HCT116 (cell line): Measurements from ENCODE around the gene MATR3. TPM values are rescaled to one million over a fixed set of nuclear protein-coding genes. Genes with fewer than 3 reads are reported as not detected.
A peak's percentile ranks its signal among the peaks of the same experiment; 100 is the strongest.

Experiments used
- ATAC-seq: fragments of 200-7000 bp; cut with Tn5 transposase; 2 replicates; pipeline ENCODE4 v1.9.1; 2020; ENCODE audit warnings: mild to moderate bottlenecking, moderate library complexity
- BruUV-seq: library from RNA; stranded (reverse); fragments of 400-500 nt; replicated peaks from 2 replicates; lab custom pipeline; 2021; lab: Mats Ljungman, UMichigan
- CTCF ChIA-PET: fragments of 300-600 bp; sonication (Branson Sonifier 250); formaldehyde crosslinking; loops from one replicate; lab custom pipeline; 2021; ENCODE audit warnings: antibody characterized with exemption; lab: Charles Lee
- POLR2A ChIA-PET: fragments of 300-600, 350-600 bp; sonication (Branson Sonifier 250); formaldehyde crosslinking; loops from one replicate; lab custom pipeline; 2021; ENCODE audit warnings: antibody characterized with exemption; lab: Charles Lee
- RAD21 ChIA-PET, 2 experiments: fragments of 300-600 bp; sonication (Branson Sonifier 250); formaldehyde crosslinking; loops; one replicate each; lab custom pipeline; 2023; ENCODE audit warnings: low total read pairs in 2 of 2; ENCODE audit not compliant: uncharacterized antibody in 2 of 2, unreplicated experiment in 2 of 2, low non-redundant PET in 1 of 2; lab: Charles Lee
- DNase-seq: peaks from one replicate; pipeline ENCODE4 v3.0.0-alpha.2; 2010; ENCODE audit warnings: low read depth, low spot score
- H2AFZ ChIP-seq: fragments of 200-600 bp; shearing (Covaris generic), sonication (generic); 2 replicates; pipeline ENCODE4 v1.6.1; 2017; ENCODE audit warnings: low read depth, mixed run types, mixed read lengths, antibody characterized with exemption, low read length; ENCODE audit not compliant: poor library complexity, severe bottlenecking
- H3K27ac ChIP-seq: 2 replicates; pipeline ENCODE4 v1.5.1; 2012; ENCODE audit warnings: low read depth, low read length
- H3K27me3 ChIP-seq: fragments of 200-600 bp; sonication (generic); 2 replicates; pipeline ENCODE4 v1.6.1; 2016; ENCODE audit warnings: mixed run types, low read length, mixed read lengths; ENCODE audit not compliant: insufficient read depth
- H3K36me3 ChIP-seq, 2 experiments: fragments of 200-500 bp in 1 of 2; fragments of 200-600 bp in 1 of 2; sonication (Bioruptor generic) in 1 of 2; sonication (generic) in 1 of 2; 2 replicates each; pipeline versions ENCODE4 v1.5.1 to v1.6.1; 2014 to 2016; ENCODE audit warnings: low read length in 2 of 2, inconsistent platforms in 1 of 2, mixed read lengths in 1 of 2, mixed run types in 1 of 2; ENCODE audit not compliant: insufficient read depth in 2 of 2, control insufficient read depth in 1 of 2
- H3K4me1 ChIP-seq, 2 experiments: fragments of 200-600 bp in 1 of 2; sonication (generic) in 1 of 2; 2 replicates each; pipeline versions ENCODE4 v1.5.1 to v1.6.1; 2012 to 2017; ENCODE audit warnings: low read length in 2 of 2, inconsistent platforms in 1 of 2, mild to moderate bottlenecking in 1 of 2, mixed read lengths in 1 of 2, mixed run types in 1 of 2, moderate library complexity in 1 of 2; ENCODE audit not compliant: insufficient read depth in 2 of 2, control insufficient read depth in 1 of 2
- H3K4me2 ChIP-seq: fragments of 200-600 bp; sonication (generic); 2 replicates; pipeline ENCODE4 v1.6.1; 2017; ENCODE audit warnings: mixed run types, low read length, mixed read lengths
- H3K4me3 ChIP-seq, 2 experiments: fragments of 200-600 bp in 1 of 2; sonication (generic) in 1 of 2; replicated peaks in 1 of 2; 2 replicates each; pipeline ENCODE4 v1.5.1; 2011 to 2016; ENCODE audit warnings: low read length in 2 of 2, control low read depth in 1 of 2, low read depth in 1 of 2, mild to moderate bottlenecking in 1 of 2, mixed read lengths in 1 of 2, mixed run types in 1 of 2
- H3K79me2 ChIP-seq: fragments of 200-600 bp; sonication (generic); 2 replicates; pipeline ENCODE4 v1.6.1; 2017; ENCODE audit warnings: mild to moderate bottlenecking, mixed run types, low read length, moderate library complexity, mixed read lengths; ENCODE audit not compliant: insufficient read depth
- H3K9ac ChIP-seq: fragments of 200-600 bp; sonication (generic); 2 replicates; pipeline ENCODE4 v1.6.1; 2016; ENCODE audit warnings: low read length, mixed read lengths
- H3K9me2 ChIP-seq: fragments of 200-600 bp; sonication (generic), shearing (Covaris generic); 2 replicates; pipeline ENCODE4 v1.6.1; 2017; ENCODE audit warnings: mixed run types, mild to moderate bottlenecking, moderate library complexity; ENCODE audit not compliant: insufficient read depth
- H3K9me3 ChIP-seq, 2 experiments: fragments of 200-500 bp in 1 of 2; fragments of 200-600 bp in 1 of 2; sonication (Bioruptor generic) in 1 of 2; sonication (generic) in 1 of 2; 2 replicates each; pipeline ENCODE4 v1.6.1; 2014 to 2017; ENCODE audit warnings: low read length in 2 of 2, mixed read lengths in 2 of 2, inconsistent platforms in 1 of 2, low read depth in 1 of 2, mild to moderate bottlenecking in 1 of 2, mixed run types in 1 of 2, moderate library complexity in 1 of 2; ENCODE audit not compliant: control insufficient read depth in 1 of 2, insufficient read depth in 1 of 2
- H4K20me1 ChIP-seq: fragments of 200-600 bp; sonication (generic), shearing (Covaris generic); 2 replicates; pipeline ENCODE4 v1.6.1; 2017; ENCODE audit warnings: mixed run types, mild to moderate bottlenecking, moderate library complexity; ENCODE audit not compliant: insufficient read depth
- ELF1 ChIP-seq: IDR thresholded peaks from 2 replicates; pipeline ENCODE4 v1.6.1; 2012; ENCODE audit warnings: low read depth, borderline replicate concordance
- EZH2 ChIP-seq: fragments of 200-600 bp; sonication (generic); IDR thresholded peaks from 2 replicates; pipeline ENCODE4 v1.6.1; 2017; ENCODE audit warnings: antibody characterized with exemption, mixed run types
- POLR2AphosphoS5 ChIP-seq: IDR thresholded peaks from 2 replicates; pipeline ENCODE4 v1.6.1; 2011; ENCODE audit warnings: mild to moderate bottlenecking, low read depth, low read length, moderate library complexity
- RAD21 ChIP-seq: IDR thresholded peaks from 2 replicates; pipeline ENCODE4 v1.6.1; 2012; ENCODE audit warnings: low read depth, mild to moderate bottlenecking
- SIN3A ChIP-seq: IDR thresholded peaks from 2 replicates; pipeline ENCODE4 v1.6.1; 2012; ENCODE audit warnings: low read depth
- SP1 ChIP-seq: IDR thresholded peaks from 2 replicates; pipeline ENCODE4 v1.6.1; 2012; ENCODE audit warnings: low read depth
- SRF ChIP-seq: IDR thresholded peaks from 2 replicates; pipeline ENCODE4 v1.6.1; 2012; ENCODE audit warnings: low read depth
- TCF7L2 ChIP-seq: IDR thresholded peaks from 2 replicates; pipeline ENCODE4 v1.7.0; 2011; ENCODE audit warnings: borderline replicate concordance, inconsistent platforms; ENCODE audit not compliant: insufficient read depth, insufficient read length; ENCODE audit errors: extremely low read depth
- ZNF274 ChIP-seq: fragments of 200-500 bp; sonication (Bioruptor generic); IDR thresholded peaks from 2 replicates; pipeline ENCODE4 v1.6.1; 2014; ENCODE audit warnings: mild to moderate bottlenecking, low read depth, low read length, inconsistent platforms
- intact Hi-C: fragments of 100-400 bp; cut with micrococcal nuclease; formaldehyde crosslinking; loops from 2 replicates; pipeline ENCODE4 v1.10.0; 2022
- total RNA-seq: library from RNA; stranded (reverse); gene quantifications from one replicate; pipeline ENCODE4 v1.2.1, GENCODE V29; 2021; ENCODE audit not compliant: unreplicated experiment
- TF ChIP-seq, protein P1 (sequence below): IDR thresholded peaks from 2 replicates; pipeline ENCODE4 v1.6.1; 2011; ENCODE audit warnings: mild to moderate bottlenecking, low read length, moderate library complexity; ENCODE audit not compliant: insufficient replicate concordance; ENCODE audit errors: extremely low read depth
- TF ChIP-seq, protein P2 (sequence below), 3 experiments: fragments of 200-600 bp in 1 of 3; sonication (generic) in 1 of 3; IDR thresholded peaks in 2 of 3; conservative IDR thresholded peaks in 1 of 3; 2 replicates each; pipeline ENCODE4 v1.5.1; 2012 to 2017; ENCODE audit warnings: low read depth in 2 of 3, low read length in 2 of 3, antibody characterized with exemption in 1 of 3, borderline replicate concordance in 1 of 3, control low read depth in 1 of 3, mild to moderate bottlenecking in 1 of 3, mixed read lengths in 1 of 3, mixed run types in 1 of 3, moderate library complexity in 1 of 3; ENCODE audit not compliant: insufficient read depth in 1 of 3

MATR3 gene
- total RNA-seq, 1 experiment from 2014 or later: 123 TPM

DNA sequence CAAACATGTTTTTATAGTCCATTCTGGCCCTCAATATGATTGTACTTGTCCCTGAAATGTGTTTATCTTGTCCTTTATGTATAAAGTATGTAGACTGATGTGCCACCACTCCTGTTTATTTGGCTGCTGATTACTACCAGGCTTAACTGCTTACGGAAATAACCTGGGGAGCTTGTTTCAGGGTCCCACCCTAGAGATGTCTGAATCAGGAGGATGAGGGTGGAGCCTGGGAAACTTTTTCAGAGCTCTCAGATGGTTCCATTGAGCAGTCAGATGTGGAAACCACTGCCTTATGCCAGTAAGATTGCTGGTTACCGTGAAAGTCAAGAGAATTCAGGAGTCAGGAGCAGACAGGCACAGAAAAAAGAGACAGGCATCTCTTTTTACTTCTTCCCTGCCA is 70.4 kb downstream of the MATR3 start (continued):
- TF ChIP-seq SRF: no peak
- no peak for TF ChIP-seq SP1
- TF ChIP-seq RAD21: no peak
- no peak for TF ChIP-seq ELF1
- no peak for TF ChIP-seq EZH2
- TF ChIP-seq, protein P1, sequence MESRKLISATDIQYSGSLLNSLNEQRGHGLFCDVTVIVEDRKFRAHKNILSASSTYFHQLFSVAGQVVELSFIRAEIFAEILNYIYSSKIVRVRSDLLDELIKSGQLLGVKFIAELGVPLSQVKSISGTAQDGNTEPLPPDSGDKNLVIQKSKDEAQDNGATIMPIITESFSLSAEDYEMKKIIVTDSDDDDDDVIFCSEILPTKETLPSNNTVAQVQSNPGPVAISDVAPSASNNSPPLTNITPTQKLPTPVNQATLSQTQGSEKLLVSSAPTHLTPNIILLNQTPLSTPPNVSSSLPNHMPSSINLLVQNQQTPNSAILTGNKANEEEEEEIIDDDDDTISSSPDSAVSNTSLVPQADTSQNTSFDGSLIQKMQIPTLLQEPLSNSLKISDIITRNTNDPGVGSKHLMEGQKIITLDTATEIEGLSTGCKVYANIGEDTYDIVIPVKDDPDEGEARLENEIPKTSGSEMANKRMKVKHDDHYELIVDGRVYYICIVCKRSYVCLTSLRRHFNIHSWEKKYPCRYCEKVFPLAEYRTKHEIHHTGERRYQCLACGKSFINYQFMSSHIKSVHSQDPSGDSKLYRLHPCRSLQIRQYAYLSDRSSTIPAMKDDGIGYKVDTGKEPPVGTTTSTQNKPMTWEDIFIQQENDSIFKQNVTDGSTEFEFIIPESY: no peak
- TF ChIP-seq TCF7L2: no peak

DNA sequence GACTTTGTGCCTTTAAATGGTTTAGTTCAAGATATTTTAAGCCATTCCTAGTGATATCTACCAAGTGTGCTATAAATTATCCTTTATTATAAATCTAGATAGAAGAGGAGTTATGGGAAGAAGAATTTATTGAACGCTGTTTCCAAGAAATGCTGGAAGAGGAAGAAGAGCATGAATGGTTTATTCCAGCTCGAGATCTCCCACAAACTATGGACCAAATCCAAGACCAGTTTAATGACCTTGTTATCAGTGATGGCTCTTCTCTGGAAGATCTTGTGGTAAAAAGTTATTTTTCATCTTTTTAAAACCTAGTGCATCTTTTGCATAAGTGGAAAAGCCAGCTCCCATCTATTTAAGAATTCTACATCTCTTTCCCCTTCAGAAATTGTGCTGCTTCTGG is 70.9 kb downstream of the MATR3 start:
- H3K9me3 ChIP-seq: no peaks in the 10 kb centered on the region
- ATAC-seq (no peak), DNase-seq (no peak)
- no peak overlapping the region for H3K9ac ChIP-seq
- no peak overlapping the region for H2AFZ ChIP-seq
- intact Hi-C loops: no loop called here
- no peaks in the 10 kb centered on the region for H4K20me1 ChIP-seq
- H3K27me3 ChIP-seq: no peaks in the 10 kb centered on the region
- POLR2A ChIA-PET: no interaction called here
- peaks cover 44% of the 10 kb centered on the region for H3K79me2 ChIP-seq
- H3K4me3 ChIP-seq: no peak overlapping the region
- no peaks in the 10 kb centered on the region for H3K9me2 ChIP-seq
- peaks cover 18 to 21% of the 10 kb centered on the region in 2 experiments; a peak in 3 of 4 replicates for H3K36me3 ChIP-seq
- CTCF ChIA-PET: no interaction called here
- no peak for TF ChIP-seq POLR2AphosphoS5
- no peak for TF ChIP-seq SIN3A
- no peak for TF ChIP-seq EZH2
- TF ChIP-seq, protein P2, sequence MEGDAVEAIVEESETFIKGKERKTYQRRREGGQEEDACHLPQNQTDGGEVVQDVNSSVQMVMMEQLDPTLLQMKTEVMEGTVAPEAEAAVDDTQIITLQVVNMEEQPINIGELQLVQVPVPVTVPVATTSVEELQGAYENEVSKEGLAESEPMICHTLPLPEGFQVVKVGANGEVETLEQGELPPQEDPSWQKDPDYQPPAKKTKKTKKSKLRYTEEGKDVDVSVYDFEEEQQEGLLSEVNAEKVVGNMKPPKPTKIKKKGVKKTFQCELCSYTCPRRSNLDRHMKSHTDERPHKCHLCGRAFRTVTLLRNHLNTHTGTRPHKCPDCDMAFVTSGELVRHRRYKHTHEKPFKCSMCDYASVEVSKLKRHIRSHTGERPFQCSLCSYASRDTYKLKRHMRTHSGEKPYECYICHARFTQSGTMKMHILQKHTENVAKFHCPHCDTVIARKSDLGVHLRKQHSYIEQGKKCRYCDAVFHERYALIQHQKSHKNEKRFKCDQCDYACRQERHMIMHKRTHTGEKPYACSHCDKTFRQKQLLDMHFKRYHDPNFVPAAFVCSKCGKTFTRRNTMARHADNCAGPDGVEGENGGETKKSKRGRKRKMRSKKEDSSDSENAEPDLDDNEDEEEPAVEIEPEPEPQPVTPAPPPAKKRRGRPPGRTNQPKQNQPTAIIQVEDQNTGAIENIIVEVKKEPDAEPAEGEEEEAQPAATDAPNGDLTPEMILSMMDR (IDR thresholded peaks at IDR 0.05 in 2 of 3, conservative IDR thresholded peaks at IDR 0.05 in 1 of 3; ENCODE audit: borderline replicate concordance in 1 of 3, insufficient read depth in 1 of 3, low read depth in 2 of 3, low read length in 2 of 3): no peak
- no peak for TF ChIP-seq ZNF274
- TF ChIP-seq, all 23 proteins: peak for 0
- RAD21 ChIA-PET: no interaction called here
- Histone ChIP-seq H3K4me2 (no peak overlapping the region), H3K27ac (no peak overlapping the region), H3K4me1 (no peaks in the 10 kb centered on the region)
- BruUV-seq: TSS peak; percentile 19
